C4-2B (cell line): ENCODE data around the gene SYTL3.
"Not testable (repeated sequence)": the region's sequence is repeated elsewhere in the genome, so short reads cannot be mapped to it uniquely, and the experiment has no call there.

Source experiments
- H3K27ac ChIP-seq: fragments of 450-650 bp; 2 replicates; pipeline ENCODE4 v1.5.1; 2017
- CTCF ChIP-seq: fragments of 450-650 bp; conservative IDR thresholded peaks from 2 replicates; pipeline ENCODE4 v1.5.1; 2017; ENCODE audit warnings: mild to moderate bottlenecking
- ZFX ChIP-seq: fragments of 450-650 bp; IDR thresholded peaks from 2 replicates; pipeline ENCODE4 v1.6.1; 2017

Gene SYTL3

GRCh38 chr6:158686311-158686710 is 36.5 kb downstream of the SYTL3 start:
- no peak overlapping the region for H3K27ac ChIP-seq
- TF ChIP-seq CTCF (no peak), ZFX (no peak)

GRCh38 chr6:158686791-158687381 is 37.0 kb downstream of the SYTL3 start:
- no peak for TF ChIP-seq CTCF
- TF ChIP-seq ZFX: no peak
- H3K27ac ChIP-seq: no peak overlapping the region

DNA sequence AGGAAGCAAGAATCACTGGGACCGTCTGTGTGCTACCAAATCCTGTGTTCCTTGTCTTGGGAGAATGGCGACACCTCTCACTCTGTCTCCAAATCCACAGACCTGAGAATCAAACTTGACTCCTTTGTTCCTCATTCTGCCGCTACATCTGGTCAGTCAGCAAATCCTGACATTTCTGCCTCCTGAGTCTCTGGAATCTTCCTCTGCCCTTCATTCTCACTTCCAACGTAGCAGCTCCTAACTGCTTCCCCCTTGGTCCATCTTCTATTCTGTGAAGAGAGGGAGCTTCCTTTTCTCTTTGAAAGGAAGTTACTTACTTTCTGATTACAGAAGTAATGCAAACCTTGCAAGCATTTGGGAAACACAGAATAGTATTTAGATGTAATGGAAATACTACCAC is 37.7 kb downstream of the SYTL3 start:
- no peak overlapping the region for H3K27ac ChIP-seq
- TF ChIP-seq CTCF (no peak), ZFX (no peak)

DNA sequence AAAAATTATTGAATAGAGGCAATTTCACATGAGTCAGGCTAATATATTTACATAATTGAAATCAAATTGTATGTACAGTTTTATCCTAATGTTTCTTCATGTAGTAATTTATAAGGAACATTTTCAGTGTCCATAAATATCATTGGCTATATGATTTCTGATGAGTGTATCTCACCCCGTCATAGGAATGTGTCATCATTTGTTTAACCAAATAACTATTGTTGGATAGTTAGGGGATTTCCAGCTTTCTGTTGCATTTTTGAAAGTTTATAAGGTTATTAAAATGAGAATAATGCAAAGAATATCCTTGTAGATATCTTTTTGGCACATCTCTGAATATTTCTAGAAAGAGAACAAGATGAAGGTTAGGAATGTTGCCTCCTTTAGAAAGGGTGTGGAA is 39.0 kb downstream of the SYTL3 start:
- TF ChIP-seq ZFX (no peak), CTCF (no peak)
- H3K27ac ChIP-seq: no peak overlapping the region

DNA sequence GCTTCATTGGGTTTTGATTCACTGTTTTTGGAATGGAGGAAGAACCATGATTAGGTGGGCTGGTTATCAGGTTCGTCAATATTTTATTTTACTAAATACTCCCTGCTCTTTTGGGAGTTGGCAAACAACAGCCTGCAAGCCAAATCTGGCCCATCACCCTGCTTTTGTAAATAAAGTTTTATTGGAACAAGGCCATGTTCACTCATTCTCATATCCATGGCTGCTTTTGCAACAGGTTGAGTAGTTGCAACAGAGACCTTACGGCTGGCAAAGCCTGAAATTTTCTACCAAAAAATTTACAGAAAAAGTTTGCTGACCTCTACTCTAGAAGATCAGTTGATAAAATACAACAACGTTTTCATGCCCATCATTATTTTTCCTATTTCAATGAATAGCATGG is 45.1 kb downstream of the SYTL3 start:
- H3K27ac ChIP-seq: no peak overlapping the region
- TF ChIP-seq ZFX (no peak), CTCF (no peak)

DNA sequence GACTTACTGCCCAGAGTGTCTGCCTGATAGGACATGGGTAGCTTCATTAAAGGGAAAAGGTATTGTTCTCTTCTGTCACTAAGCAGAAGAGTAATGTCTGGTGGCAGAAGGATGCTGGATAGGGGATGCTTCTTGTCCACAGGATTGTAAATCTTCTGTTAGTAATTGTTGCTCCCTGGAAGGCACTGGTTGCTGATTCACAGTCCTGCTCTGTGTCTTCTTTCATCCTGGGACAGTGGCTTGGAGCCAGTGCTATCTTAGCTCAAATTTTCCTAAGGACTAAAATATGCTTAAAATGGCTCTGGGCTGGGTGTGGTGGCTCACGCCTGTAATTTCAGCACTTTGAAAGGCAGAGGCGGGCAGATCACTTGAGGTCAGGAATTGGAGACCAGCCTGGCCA is 48.0 kb downstream of the SYTL3 start:
- TF ChIP-seq CTCF (no peak), ZFX (no peak)
- no peak overlapping the region for H3K27ac ChIP-seq

DNA sequence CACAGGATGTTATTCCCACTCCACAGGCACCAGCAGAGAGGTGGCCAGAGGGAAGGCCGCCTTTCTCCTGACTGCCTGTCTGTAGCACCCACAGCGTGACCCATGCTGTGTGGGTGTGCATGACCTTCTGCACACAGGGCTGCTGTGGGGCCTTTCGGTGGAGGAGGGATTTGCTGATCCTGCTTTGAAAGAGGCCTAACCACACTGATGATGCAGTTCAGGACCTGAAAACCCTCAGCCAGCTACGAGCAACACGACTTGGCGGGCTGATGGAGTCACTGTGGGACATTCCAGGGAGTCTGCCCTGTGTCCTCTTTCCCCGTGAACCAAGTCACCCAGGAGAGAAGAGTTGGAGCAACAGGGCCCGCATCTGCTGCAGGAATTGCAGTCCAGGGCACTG is 49.1 kb downstream of the SYTL3 start:
- H3K27ac ChIP-seq: no peak overlapping the region
- TF ChIP-seq CTCF: no peak
- no peak for TF ChIP-seq ZFX

- H3K27ac ChIP-seq: not testable (repeated sequence)
Measured at GRCh38 chr6:158701268-158701667, 51.4 kb downstream of the SYTL3 start.
